ENCODE measurements around the gene ZNF649.

Gene ZNF649

DNA sequence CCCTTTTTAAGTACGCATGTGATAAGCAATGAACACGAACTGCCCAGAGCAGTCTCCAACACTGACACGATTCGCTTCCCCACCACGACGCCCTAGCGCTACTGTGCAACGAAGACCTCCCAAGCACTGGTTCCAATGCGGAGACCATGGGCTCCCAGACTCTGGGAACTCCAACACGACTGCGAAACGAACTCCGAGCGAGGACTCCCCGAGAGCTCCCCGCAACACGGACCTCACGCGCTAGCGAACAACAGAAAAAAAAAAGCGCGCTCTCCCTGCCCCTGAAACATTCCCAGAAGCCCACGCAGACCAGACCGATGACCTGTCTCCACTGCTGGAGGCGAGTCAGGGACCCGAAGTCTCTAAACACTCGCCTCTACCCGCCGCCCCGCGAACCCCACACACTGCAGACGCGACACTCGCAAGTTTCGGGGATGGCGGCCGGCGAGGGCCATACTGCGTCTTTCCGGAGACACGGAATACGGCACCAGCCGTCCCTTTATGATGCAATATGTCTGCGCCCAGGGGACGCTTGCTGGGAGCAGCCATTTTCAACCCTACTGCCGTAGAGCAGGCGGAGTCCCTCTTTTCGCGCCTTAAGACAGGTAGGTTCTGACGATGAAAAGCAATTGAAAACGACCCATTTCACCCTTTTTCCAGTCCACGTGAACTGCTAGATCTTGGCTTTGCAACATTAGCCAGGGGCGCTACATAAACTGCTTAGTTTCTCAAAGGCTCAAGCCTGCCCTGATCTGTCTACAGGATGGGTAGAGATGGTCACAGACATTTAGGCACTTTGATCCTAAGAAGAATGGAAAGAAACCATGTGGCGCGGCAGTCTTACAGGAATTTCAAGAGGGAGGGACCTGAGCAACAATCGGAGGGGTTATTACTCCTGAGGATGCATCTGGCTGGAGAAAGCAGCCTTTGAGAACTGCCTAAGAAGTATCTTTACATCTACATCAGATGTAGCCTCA is 17.0 kb downstream of the ZNF649 start, which contains the start of gene ZNF577:
TSS of gene ZNF577 (minus strand) at position 430 of the 977 bp plus-strand sequence. CDS start 7,569 bp downstream, outside the sequence.
- peak; percentile 61 for DNase-seq (ENCODE audit: low read depth)

- no peak for DNase-seq (ENCODE audit: low read depth)
Observed at GRCh38 chr19:51884713-51885112, 20.1 kb downstream of the ZNF649 start.

GRCh38 chr19:51882518-51882917 is 22.3 kb downstream of the ZNF649 start:
- DNase-seq (ENCODE audit: low read depth) = no peak

DNA sequence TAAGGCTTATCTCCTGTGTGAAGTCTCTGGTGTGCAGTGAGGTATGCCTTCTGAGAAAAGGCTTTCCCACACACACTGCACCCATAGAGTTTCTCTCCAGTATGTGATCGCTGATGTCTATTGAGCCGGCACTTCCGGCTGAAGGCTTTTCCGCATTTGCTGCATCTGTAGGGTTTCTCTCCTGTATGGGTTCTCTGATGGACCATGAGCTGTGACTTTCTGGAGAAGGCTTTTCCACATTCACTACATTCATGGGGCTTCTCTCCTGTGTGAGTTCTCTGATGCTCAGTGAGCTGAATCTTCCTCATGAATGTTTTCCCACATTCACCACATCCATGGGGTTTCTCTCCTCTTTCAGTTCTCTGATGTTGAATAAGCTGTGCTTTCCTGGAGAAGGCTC is 31.7 kb downstream of the ZNF649 start:
- no peak for DNase-seq (ENCODE audit: low read depth)

DNA sequence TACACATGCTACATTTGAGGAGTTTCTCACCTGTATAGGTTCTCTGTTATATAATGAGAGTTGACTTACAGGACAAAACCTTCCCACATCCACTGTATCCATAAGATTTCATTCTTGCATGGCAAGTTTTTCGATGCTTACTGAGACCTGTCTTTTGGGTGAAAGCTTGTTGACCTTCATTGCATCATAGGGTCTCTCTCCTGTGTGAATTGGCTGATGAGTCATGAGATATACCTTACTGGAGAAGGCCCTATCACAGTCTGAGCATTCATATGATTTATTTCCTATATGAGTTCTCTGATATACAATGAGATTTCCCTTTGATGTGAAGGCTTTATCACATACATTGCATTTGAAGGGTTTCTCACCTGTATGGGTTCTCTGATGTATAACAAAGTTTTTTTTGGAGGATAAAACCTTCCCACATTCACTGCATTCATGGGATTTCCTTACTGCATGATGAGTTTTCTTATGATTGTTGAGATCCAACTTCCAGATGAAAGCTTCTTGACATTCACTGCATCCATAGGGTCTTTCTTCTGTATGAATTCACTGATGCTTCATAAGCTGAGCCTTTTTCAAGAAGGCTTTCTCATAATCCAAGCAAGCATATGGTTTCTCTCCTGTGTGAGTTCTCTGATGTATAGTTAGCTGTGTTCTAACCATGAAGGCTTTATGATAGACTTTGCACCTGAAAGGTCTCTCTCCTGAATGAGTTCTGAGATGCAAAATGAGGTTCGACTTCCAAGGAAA is 42.8 kb downstream of the ZNF649 start:
- DNase-seq (ENCODE audit: low read depth) = no peak
